ENCODE measurements around the gene HAUS5. TPM values are rescaled to one million over a fixed set of nuclear protein-coding genes. Genes with fewer than 3 reads are reported as not detected.

The HAUS5 gene
- total RNA-seq, 4 donors from 2014 or later, result 3.5 to 11.5 (median 10.6) TPM

DNA sequence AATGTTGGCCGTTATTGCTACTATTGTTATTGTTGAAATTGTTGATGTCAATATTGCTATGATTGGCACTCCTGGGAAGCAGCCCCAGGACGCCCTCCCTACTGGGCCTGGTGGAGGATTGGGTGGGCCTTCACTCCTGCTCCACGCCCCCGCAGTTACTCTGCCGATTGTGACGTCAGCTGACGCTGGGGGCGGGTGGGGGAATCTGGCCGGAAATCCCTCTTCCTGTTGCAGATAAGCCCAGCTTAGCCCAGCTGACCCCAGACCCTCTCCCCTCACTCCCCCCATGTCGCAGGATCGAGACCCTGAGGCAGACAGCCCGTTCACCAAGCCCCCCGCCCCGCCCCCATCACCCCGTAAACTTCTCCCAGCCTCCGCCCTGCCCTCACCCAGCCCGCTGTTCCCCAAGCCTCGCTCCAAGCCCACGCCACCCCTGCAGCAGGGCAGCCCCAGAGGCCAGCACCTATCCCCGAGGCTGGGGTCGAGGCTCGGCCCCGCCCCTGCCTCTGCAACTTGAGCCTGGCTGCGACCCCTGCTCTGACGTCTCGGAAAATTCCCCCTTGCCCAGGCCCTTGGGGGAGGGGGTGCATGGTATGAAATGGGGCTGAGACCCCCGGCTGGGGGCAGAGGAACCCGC lies 29.1 kb downstream of the HAUS5 start, which contains the start of gene ETV2:
Gene ETV2, plus strand, starts transcription at position 231 of the 637 bp plus-strand sequence. CDS start 716 bp downstream, outside the sequence.
- no peak for DNase-seq
- intact Hi-C loops (cut with DNase I), result no loop called here
- H3K4me1 ChIP-seq, result peaks cover 16 to 41% (median 18%) of the 10 kb centered on the region in 3 donors
- H3K27me3 ChIP-seq, result no peaks in the 10 kb centered on the region
- H3K4me3 ChIP-seq, result no peak within 1 kb of the TSS
- H3K9me3 ChIP-seq, result no peaks in the 10 kb centered on the region
- TF ChIP-seq, protein P1, sequence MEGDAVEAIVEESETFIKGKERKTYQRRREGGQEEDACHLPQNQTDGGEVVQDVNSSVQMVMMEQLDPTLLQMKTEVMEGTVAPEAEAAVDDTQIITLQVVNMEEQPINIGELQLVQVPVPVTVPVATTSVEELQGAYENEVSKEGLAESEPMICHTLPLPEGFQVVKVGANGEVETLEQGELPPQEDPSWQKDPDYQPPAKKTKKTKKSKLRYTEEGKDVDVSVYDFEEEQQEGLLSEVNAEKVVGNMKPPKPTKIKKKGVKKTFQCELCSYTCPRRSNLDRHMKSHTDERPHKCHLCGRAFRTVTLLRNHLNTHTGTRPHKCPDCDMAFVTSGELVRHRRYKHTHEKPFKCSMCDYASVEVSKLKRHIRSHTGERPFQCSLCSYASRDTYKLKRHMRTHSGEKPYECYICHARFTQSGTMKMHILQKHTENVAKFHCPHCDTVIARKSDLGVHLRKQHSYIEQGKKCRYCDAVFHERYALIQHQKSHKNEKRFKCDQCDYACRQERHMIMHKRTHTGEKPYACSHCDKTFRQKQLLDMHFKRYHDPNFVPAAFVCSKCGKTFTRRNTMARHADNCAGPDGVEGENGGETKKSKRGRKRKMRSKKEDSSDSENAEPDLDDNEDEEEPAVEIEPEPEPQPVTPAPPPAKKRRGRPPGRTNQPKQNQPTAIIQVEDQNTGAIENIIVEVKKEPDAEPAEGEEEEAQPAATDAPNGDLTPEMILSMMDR (IDR thresholded peaks at IDR 0.05), result no peak
- TF ChIP-seq POLR2A (IDR thresholded peaks at IDR 0.05), result no peak
- peak within 1 kb of the TSS in 1 of 4 donors; percentile 95 for H3K27ac ChIP-seq
- peaks cover 13 to 19% (median 19%) of the 10 kb centered on the region in 3 donors for H3K36me3 ChIP-seq
- WGBS, 2 donors, result 8 to 13% methylated on average over 9 to 10 of the region's 28 CpGs

- H3K4me3 ChIP-seq, result no peak overlapping the region
- TF ChIP-seq, protein P1 (IDR thresholded peaks at IDR 0.05), result no peak
- no peak for TF ChIP-seq POLR2A (IDR thresholded peaks at IDR 0.05)
- peaks cover 7 to 12% (median 12%) of the 10 kb centered on the region in 3 donors for H3K36me3 ChIP-seq
- intact Hi-C loops (cut with DNase I), result no loop called here
- H3K27ac ChIP-seq, result no peak overlapping the region
- no peaks in the 10 kb centered on the region for H3K27me3 ChIP-seq
- 67 to 78% methylated on average over 4 to 10 of the region's 10 CpGs for WGBS, 2 donors
- H3K9me3 ChIP-seq, result no peaks in the 10 kb centered on the region
- no peak for DNase-seq
- H3K4me1 ChIP-seq, result peaks cover 16 to 42% (median 18%) of the 10 kb centered on the region in 3 donors
These were observed 29.8 kb downstream of the HAUS5 start for GRCh38 chr19:35642312-35642711.

DNA sequence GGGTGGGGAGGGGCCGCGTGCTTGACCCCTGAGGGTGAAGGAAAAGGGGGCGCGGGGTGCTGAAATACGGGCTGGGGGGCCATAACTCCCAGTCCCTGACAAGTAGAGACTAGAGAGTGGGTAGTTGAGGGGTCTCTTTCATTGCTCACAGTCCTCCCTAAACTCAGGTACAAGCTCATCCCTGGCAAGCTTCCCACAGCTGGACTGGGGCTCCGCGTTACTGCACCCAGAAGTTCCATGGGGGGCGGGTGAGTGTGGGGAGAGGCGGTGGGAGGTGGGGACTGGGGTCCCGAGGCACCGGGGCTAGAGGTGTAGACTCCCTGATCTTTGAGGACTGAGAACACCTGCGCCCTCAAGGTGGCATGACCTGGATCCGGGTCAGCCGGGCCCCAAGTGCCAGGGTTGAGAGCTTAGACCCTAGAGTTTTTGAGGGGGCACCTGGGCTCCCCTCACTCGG lies 30.3 kb downstream of the HAUS5 start:
- H3K4me3 ChIP-seq, result peak overlapping the region; percentile 45 to 85 (median 70)
- peaks cover 16 to 47% (median 18%) of the 10 kb centered on the region in 3 donors for H3K4me1 ChIP-seq
- H3K27me3 ChIP-seq, result no peaks in the 10 kb centered on the region
- intact Hi-C loops (cut with DNase I), result no loop called here
- H3K36me3 ChIP-seq, result peaks cover 4 to 7% (median 7%) of the 10 kb centered on the region in 3 donors
- TF ChIP-seq, protein P1 (IDR thresholded peaks at IDR 0.05), result no peak
- TF ChIP-seq POLR2A (IDR thresholded peaks at IDR 0.05), result no peak
- WGBS, 2 donors, result 29 to 53% methylated on average over 2 to 5 of the region's 15 CpGs
- DNase-seq, result no peak
- no peaks in the 10 kb centered on the region for H3K9me3 ChIP-seq
- peak overlapping the region; percentile 85 to 97 (median 96) for H3K27ac ChIP-seq

- intact Hi-C loops (cut with DNase I), result no loop called here
- Histone ChIP-seq H3K27me3 (no peaks in the 10 kb centered on the region), H3K36me3 (peaks cover 0 to under 1% (median 0%) of the 10 kb centered on the region in 3 donors), H3K9me3 (no peaks in the 10 kb centered on the region), H3K4me1 (peaks cover 16 to 49% (median 18%) of the 10 kb centered on the region in 3 donors), H3K27ac (peak overlapping the region; percentile 85 to 97 (median 96)), H3K4me3 (peak overlapping the region; percentile 45 to 85 (median 70))
- peak in 2 of 4 donors; percentile 68 to 86 for TF ChIP-seq POLR2A (IDR thresholded peaks at IDR 0.05)
- TF ChIP-seq, protein P1 (IDR thresholded peaks at IDR 0.05), result peak in 1 of 6 experiments; percentile 14
- peak; percentile 42 for DNase-seq
- 0 to 1% methylated on average over 17 to 24 of the region's 69 CpGs for WGBS, 2 donors
These were observed 31.0 kb downstream of the HAUS5 start for GRCh38 chr19:35643255-35644205.
